GM21381 (cell line): Measurements from ENCODE around the gene RASA2.
"Not testable (repeated sequence)": the region's sequence is repeated elsewhere in the genome, so short reads cannot be mapped to it uniquely, and the experiment has no call there.

Experiments used
- ATAC-seq: cut with Tn5 transposase; IDR thresholded peaks from one replicate; pipeline ENCODE4 v1.9.1; 2021; ENCODE audit warnings: mild to moderate bottlenecking, moderate library complexity; ENCODE audit not compliant: unreplicated experiment

Gene RASA2

GRCh38 chr3:141457624-141458236, 29.1 kb upstream of the RASA2 start:
- no peak for ATAC-seq

GRCh38 chr3:141459008-141459407, 27.8 kb upstream of the RASA2 start:
- ATAC-seq = no peak

- ATAC-seq = peak; percentile 80
Measured at GRCh38 chr3:141460097-141460704, 26.6 kb upstream of the RASA2 start.

DNA sequence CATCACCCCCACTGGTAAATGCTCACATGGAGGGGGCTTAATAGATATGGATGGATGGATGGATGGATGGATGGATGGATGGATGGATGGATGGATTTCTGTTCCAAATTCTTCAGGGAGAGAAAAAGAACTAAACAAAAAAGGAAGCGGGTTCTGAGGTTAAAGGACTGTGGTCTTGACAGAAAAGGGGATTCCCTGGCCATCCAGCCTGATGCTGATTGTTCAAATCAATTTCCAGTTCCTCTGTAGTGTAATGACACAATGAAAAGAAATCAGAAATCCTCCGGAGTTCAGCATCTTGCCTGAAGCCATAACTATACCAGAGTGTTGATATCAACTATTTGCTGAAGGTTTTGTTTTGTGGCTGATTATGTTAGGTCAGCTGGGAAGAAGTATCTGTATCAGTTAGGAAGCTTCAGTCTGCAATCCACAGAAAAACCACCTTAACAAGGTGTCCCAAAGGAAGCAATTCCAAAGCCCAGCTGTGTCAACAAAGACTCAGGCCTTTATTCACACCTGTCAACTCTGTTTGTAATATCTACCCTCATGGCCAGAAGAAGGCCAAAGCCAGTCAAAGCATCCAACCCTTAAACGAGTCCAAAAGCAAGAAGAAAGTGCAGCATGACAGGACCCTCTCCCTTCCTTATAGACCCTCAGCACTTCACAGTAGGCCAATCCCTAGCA, 24.5 kb upstream of the RASA2 start:
- no peak for ATAC-seq

- no peak for ATAC-seq
Measured at GRCh38 chr3:141465221-141465620, 21.6 kb upstream of the RASA2 start.

- ATAC-seq = no peak
Measured at GRCh38 chr3:141466633-141467169, 20.1 kb upstream of the RASA2 start.

- ATAC-seq = no peak
Measured at GRCh38 chr3:141469720-141470119, 17.1 kb upstream of the RASA2 start.

- ATAC-seq = no peak
Measured at GRCh38 chr3:141471160-141471559, 15.7 kb upstream of the RASA2 start.

- no peak for ATAC-seq
Measured at GRCh38 chr3:141476033-141476432, 10.8 kb upstream of the RASA2 start.

- ATAC-seq = no peak
Measured at GRCh38 chr3:141477224-141477623, 9.6 kb upstream of the RASA2 start.

DNA sequence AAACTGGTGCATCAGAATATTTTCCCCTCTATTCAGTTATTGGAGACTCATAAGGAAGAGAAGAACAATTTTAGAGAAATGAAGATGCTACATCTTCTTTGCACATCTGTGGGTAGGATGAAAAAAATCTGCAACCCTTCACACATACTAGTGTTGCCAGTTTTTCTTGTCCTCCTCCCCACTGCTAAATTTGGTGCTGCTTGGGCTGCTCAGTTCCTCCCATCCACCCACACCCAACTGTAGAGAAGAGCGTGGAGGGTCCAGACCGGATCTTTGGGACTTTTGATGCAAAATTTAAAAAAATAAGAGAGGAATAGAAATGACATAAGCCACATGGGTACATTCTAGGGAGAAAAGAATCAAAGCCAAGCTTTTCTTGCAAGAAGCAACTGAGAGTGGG, 8.7 kb upstream of the RASA2 start:
- ATAC-seq = no peak

DNA sequence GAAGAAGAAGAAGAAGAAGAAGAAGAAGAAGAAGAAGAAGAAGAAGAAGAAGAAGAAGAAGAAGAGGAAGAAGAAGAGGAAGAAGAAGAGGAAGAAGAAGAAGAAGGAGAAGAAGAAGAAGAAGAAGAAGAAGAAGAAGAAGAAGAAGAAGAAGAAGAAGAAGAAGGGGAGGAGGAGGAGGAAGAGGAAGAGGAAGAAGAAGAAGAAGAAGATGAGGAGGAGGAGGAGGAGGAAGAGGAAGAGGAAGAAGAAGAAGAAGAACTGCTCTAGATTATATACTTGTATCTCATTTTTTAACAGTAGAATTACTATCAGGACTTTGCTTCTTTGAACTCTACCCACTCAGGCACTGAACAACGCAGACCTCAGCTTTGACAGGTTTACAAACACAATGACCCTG, 8.0 kb upstream of the RASA2 start:
- not testable (repeated sequence) for ATAC-seq

DNA sequence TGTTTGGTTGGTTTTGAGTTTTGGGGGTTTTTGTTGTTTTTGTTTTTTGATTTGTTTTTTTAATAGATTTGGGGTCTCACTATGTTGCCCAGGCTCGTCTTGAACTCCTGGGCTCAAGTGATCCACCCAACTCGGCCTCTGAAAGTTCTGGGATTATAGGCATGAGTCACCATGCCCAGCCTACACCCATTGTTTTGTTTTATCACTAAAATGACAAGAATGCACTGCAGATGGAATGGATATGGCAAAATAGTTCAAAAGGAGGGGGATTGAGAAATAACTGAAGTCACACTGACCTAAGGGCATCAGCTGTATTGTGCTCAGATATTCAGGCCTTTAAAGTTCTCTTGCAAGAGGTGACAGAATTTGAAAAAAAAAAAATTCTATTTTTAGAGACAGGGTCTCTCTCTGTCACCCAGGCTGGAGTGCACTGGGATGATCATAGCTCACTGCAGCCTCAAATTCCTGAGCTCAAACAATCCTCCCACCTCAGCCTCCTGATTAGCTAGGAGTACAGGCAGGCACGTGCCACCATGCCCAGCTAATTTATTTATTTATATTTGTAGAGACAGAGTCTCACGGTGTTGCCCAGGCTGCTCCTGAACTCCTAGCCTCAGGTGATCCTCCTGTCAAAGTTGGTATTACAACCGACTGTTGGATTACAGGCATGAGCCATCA, 4.4 kb upstream of the RASA2 start:
- ATAC-seq = no peak

DNA sequence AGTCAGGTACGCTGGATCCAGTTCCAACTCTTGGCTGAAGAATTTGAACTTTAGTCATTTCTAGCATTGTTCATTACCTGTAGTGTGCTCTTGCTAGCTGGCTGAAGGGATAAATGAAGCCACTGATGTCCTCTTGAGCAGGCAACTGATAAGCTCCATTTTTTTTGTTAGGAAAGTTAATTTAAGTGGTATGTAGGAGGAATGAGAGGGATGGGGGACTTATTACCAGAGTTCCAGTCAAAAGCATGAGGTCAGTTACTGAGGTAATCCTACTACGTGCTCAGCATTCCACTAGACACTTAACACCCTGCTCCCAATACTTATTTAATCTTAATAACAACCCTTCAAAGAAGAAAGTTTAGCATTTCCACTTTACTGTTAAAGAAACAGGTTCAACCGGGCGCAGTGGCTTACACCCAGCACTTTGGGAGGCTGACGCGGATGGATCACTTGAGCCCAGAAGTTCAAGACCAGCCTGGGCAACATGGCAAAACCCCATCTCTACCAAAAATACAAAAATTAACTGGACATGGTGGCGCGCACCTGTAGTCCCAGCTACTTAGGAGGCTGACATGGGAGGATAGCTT, 2.0 kb upstream of the RASA2 start:
- ATAC-seq = no peak

- ATAC-seq = no peak
Measured at GRCh38 chr3:141485641-141486495, 959 bp upstream of the RASA2 start.

GRCh38 chr3:141486496-141486745, 406 bp upstream of the RASA2 start:
- no peak for ATAC-seq

DNA sequence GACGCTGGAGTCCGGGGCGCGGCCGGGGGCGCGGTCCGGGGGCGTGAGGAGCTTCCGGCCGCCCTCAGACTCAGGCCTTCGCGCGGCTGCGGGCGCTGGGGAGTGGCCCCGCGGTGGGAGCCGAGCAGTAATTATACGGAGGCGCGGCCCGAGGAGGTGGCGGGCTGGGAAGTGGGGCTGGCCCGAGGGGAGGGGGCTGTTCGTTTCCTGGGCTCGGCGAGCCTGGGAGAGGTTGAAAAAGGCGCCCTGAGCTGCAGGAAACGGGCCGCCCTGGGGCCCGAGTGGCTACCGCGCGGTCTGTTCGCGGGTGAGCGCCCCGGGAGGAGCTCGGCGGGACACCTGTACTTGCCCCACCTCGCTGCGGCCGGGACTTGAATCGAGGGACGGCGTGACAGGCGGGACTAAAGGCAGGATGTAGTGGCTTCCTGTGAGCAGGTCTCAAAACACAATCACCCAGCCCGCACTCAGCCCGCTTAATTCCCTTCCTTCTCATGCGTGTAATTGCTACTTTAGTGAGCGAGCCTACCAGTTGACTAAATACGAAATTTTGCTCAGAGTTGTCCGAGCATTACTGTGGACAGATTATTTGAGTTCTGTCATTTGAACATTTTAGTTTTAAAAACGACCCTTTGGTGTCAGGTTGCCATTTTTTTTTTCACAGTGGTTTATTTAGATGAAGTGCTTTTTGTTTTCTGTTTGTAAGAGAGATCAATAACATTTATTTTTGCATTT, 860 bp downstream of the RASA2 start:
- ATAC-seq = peak; percentile 76

DNA sequence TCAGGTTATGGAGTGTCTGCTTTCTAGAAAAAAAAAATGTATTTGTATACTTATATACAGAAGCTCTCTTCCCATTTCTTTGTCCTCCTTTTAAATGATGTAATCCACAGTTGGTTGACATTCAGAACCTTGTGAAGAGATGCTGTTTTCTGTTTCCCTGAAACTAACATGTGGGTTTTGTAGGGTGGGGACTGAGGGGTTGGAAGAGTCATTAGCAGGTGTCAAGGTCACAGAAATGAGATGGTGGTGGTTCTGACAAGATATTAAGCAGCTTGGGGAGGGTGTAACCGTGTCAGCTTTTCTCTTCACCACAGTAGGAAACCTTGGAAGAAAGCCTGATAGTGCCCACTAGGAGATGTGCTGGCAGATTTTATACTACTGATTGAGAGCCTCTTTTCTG, 2.4 kb downstream of the RASA2 start:
- ATAC-seq = peak; percentile 32

DNA sequence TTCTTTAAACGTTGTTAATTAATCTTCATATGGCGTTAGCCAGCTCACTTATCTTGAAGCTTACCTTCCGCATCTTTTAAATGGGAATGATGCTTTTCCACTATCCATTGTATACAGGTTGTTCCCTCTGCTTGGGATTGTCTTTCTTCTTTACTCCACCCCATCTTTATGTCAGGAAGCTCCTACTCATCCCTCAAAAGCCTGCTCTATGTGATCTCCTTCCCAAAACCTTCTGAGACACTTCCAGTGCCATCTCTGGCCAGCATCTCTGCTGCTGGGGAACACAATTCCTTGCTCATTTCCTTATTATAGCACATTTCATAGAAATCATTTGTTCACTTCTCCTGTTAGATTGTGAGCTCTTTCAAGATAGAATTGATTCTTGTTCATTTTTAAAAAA, 4.3 kb downstream of the RASA2 start:
- no peak for ATAC-seq

DNA sequence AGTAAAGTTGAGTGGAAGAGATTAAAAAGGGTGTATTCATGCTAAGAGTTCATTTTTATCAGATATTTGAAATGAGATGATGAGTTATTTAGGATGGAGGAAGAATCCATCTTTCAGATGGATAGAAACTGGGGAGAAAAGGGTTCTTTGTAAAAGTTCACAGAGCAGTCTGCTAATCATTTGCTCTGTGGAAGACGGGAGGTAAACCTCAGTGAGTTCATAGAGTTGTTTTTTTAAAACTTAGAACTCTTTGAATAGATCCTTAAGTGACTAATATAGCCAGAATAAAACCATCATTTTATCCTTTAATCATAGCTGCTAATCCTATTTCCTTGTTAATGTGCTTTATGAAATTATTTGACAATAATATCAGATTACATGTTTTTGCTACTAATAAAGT, 5.1 kb downstream of the RASA2 start:
- no peak for ATAC-seq
